HG02571 (cell line): Measurements from ENCODE around the gene AIPL1.
"Not testable (repeated sequence)": the region's sequence is repeated elsewhere in the genome, so short reads cannot be mapped to it uniquely, and the experiment has no call there.

Experiments used
- ATAC-seq: cut with Tn5 transposase; IDR thresholded peaks from one replicate; pipeline ENCODE4 v1.9.1; 2021; ENCODE audit warnings: mild to moderate bottlenecking, moderate library complexity; ENCODE audit not compliant: unreplicated experiment

Gene AIPL1, protein sequence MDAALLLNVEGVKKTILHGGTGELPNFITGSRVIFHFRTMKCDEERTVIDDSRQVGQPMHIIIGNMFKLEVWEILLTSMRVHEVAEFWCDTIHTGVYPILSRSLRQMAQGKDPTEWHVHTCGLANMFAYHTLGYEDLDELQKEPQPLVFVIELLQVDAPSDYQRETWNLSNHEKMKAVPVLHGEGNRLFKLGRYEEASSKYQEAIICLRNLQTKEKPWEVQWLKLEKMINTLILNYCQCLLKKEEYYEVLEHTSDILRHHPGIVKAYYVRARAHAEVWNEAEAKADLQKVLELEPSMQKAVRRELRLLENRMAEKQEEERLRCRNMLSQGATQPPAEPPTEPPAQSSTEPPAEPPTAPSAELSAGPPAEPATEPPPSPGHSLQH

DNA sequence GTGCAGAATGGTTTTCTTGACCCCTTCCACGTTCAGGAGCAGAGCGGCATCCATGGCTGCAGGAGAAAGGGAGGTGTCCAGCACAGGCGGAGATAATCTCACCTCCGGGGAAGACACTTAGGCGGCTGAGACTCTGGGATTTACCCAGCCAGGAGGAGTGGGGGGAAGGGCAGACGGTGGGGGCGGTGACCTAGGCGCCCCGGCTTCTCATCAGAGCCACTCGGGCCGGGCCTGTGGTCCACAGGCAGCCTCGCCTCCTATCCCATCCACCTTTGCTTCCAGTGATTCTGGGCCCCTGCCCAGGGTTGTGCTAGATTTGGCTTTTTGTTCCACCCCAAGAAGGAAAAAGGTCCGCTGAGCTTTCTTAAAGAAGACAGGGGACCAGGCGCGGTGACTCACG is at the start of gene AIPL1:
AIPL1 (minus strand) TSS at position 71 of the 400 bp plus-strand sequence; CDS start at position 54, 17 bp downstream.
- no peak for ATAC-seq

DNA sequence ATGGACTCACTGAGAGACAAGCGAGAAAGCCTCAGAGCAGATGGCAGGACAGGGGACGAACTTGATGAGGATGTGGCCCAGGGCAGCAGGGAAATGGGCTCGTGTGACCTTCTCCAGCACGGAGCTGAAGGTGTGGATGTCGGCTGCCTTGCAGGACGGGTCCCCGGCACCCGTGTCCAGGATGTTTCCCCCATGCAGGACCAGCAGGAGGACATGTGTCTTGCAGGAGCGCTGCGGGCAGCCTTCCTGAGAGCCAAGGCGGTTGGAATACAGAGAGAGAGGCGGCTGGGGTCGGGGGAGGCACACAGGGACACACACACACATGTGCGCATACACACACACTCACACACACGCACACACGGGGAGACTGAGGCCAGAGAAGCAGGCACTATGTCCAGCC is 48.6 kb upstream of the AIPL1 start:
- no peak for ATAC-seq

DNA sequence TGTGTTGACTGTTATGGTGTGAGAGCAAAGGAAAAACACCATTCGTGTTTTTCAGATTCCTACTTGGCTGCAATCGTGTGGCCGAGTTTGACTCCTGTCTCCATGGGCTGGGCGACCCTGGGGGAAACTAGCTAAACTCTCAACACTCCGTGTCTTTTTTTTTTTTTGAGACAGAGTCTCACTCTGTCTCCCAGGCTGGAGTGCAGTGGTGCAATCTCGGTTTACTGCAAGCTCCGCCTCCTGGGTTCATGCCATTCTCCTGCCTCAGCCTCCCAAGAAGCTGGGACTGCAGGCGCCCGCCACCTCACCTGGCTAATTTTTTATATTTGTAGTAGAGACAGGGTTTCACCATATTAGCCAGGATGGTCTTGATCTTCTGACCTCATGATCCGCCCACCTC is 47.9 kb upstream of the AIPL1 start:
- ATAC-seq: not testable (repeated sequence)

DNA sequence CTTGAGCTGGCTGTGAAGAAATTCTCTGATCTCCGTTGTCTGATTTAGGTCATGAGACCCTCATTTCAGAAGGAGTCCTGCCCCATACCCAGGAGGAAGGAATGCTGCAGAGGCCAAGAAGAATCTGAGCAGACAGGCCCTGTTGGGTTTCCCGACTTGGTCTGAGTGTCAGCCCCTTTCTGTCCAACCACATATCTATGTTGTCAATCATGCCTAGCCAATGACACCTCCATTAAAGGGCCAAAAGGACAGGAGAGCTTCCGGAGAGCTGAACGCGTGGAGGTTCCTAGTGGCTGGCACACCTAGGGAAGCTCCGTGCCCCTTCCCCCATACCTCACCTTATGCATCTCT is 47.2 kb upstream of the AIPL1 start:
- no peak for ATAC-seq

DNA sequence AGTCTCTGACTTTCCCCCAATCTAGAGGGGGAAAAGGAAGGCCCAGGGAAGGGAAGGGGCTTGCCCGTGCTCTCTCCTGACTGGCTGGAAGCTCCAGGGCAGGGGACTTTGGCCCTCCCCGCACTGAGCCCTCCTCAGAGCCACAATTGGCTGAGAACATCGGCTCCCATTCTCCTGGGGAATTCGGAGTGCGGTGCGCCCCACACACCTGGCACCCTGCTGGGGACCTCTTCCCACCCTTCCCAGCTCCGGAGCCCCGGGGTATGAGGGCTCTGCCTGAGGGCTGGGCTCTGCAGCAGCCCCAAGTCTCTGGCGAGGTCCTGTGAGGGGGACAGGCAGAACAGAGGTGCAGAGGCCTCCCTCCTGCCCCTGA is 45.4 kb upstream of the AIPL1 start:
- ATAC-seq: no peak

DNA sequence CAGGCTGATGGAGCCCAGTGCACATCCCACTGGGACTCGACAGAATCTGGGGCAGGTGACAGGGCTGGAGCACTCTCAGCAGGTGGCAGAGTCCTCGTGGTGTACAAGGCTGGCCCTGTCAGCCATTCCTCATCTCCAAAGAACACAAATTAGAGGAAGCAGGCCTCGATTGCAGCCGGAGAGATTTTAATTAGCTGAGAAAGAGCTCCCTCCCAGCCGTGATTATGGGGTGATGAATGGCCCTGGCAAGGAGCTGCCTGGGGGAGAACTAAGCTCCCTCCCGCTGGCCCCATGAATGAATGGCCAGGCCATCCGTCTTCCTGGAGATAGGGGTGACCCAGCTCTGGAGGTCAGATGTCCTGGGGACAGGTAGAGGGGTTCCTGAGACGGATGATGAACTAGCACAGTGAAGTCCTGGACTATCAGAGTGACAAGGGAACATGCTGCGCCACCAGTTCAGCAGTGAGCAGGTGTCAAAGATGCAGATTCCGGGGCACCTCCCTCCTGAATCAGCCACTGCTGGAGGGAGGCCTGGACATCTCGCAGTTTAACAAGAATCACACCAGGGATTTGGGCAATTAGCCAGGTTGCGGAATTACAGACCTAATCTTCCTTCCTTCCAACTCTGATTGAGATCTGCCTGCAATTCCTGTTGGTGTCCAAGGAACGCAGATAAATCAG is 44.8 kb upstream of the AIPL1 start:
- ATAC-seq: no peak

DNA sequence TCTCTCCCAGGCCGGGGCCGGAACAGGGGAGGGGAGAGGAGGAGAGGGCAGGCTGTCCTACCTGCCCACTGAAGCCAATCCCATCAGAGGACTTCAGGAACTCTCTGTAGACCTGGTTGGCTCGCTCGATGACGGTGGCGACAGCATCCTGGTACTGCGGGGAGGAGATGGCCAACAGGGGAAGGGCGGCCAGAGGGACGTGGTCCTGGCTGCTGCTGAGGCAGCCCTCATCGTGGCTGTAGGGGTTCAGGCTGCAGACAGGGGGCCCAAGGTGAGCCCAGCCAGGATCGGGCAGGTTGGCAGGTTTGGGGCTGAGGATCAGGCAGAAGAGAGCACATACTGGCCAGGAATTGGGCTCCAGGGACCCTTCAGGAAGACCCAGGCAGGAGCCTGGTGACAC is 43.6 kb upstream of the AIPL1 start:
- no peak for ATAC-seq

DNA sequence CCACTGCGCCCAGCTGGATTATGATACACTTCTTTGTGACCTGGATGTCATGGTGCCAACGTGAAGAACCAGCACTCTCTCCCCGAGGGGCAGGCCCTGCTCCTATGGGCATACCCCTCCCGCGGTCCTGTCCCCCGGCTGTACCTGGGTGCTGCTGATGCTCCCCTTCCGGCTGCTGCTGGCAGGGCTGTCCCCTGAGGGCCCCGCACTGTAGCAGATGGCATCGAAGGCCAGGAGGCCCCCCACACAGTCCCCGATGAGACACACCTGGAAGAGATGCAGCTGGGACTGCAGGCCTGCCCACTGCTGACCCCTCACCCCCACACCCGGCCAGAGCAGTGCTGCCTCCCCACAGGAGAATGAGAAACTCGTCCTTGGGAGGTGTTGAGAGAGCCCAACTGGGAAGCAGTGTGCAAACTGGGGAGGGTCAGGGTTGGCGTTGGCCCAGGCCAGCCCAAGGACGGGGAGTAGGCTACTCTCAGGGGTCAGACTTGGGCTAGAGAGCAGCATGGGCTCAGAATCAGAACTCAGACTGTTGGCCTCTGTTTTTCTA is 43.0 kb upstream of the AIPL1 start:
- ATAC-seq: no peak

DNA sequence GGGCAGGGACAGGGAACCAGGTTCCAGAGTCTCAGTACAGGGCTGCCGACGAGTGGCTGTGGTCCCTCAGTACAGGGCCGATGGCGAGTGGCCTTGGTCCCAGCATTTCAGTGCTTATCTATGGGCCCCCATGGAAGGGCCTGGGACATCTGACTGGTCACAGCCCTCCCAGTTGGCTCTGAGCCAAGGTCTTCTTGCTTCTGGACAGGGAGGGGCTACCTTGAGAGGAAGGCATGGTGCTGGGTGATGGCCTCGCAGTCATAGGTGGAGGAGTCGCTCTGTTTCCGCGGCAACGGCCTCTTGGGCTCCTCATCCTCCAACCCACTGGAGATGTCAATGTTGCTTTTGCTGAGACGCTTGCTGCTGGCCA is 41.9 kb upstream of the AIPL1 start:
- no peak for ATAC-seq

DNA sequence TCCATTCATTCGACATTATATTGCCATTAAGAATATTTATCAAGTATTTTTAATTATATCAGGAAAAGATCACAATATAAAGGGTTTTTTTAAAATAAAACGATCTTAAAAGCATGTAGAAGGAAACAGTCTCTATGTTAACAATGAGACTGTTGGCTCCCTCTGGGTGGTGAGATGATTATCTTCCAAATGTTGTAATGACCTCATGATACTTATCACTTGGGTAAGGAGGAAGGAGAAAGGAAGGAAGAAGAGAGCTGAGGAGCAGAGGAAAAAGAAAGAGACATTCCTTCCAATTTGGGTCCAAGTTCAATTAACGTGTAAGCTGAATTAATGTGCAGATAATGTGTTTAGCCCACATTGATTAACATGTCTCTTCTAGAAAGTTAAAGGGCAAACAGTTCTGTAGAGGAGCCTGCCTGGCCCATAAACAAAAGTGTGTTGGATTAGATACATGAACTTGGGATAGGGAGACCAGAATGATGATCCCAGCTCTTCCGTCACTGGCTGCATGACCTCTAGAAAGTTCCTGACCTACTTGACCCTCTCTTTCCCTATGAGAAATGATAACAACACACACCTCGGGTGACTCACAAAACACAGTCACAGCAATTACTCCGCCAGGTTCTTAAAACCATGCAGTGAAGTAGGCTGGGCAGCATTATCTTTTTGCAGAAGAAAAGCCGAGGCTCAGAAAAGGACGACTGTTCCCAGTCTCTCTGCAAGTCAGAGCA is 41.3 kb upstream of the AIPL1 start:
- ATAC-seq: no peak

DNA sequence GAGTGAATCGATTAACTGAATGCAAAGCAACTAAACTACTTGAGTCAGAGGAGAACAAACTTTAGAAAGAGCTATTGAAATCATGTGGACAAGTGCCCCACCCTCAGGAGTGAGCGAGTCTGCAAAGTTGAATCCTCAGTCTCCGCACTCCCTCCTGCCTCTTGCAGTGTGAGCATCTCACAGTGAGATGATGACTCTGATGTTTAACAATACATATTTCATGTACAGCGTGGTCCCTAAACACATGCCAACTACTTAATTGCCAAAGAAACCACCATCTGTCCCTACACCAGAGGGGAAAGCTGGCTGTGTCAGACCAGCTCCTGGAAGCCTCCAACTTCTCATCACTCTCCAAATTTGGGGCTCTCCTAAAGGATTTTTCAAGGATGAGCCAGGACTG is 40.5 kb upstream of the AIPL1 start:
- no peak for ATAC-seq

DNA sequence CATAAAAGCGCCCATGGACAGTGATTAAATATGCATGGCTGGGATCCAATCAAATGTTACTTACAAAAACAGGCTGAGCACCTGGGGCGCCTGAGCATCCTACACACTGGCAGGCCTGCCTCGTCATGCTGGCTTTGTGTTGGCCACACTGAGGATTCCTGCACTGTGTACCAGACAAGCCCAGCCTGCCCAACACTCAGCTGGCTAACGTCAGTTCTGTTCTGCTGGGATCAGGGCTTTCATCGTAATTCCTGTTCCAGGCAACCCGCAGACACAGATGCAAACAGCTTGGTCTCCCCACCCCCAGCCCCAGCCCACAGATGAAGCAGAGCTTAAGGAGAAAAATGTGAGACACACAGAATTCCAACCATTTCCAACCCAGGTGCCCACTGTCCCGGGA is 40.0 kb upstream of the AIPL1 start:
- ATAC-seq: no peak

DNA sequence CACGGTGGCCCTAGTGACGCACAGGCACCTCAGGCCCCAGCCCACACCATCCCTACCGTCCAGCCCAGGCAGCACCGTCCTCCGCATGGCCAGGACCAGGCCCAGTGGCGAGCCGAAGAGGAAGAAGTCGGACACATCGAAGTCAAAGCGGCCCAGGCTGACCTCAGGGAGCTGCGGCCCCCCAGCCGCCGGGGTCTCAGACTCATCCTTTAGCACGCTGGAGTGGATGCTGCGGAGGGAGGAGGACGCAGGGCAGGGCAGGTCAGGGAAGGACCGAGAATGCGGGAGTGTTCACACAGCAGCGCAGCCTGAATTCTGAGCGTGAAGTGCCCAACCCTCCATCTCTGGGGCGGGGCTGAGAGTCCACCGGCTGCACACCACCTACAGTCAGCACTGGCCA is 39.5 kb upstream of the AIPL1 start:
- no peak for ATAC-seq

DNA sequence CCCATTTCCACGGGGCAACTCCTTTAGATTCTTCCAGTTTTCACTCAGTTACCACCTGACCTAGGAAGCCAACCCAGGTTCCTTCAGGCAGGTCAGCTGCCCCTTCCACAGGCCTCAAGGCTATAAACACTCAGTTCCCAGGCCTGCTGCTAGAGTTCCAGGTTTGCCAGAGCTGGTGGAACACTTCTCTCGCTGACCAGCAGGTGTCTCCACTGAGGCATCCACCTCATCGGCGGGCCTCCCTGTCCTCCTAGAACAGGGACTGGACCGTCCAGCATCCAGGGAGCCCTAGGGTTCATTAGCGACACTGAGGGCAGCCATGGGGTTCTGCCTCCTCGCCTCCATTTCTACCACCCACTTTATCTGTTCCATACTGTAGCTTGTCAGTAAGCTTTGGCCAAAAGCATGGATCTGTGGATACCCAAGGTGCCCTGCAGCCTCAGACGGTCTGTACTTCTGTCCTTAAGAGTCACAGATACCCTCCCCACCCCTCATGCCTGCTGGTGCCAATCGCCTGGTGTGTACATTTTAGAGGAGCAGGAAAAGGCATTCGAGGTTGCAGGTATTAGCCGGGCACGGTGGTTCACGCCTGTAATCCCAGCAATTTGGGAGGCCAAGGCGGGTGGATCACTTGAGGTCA is 38.3 kb upstream of the AIPL1 start:
- ATAC-seq: no peak

DNA sequence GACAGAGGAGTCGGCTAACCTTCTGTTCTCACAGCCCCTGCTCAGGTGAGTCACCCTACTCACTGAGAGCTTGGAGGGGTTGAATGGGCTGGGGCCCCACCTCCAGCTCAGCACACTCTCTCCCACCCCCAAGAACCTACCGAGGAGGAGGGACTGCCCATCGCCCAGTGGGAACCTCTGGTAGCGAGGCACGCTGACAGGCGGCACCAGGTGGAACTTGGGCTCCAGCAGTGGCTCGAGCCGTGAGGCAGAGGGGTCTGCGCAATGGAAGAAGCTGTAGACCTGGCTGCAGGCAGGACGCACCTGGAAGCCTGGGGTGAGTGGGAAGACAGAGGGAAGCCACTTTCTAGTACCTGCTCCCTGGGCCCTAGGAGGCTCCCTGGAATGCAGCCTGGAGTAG is 37.6 kb upstream of the AIPL1 start:
- no peak for ATAC-seq

DNA sequence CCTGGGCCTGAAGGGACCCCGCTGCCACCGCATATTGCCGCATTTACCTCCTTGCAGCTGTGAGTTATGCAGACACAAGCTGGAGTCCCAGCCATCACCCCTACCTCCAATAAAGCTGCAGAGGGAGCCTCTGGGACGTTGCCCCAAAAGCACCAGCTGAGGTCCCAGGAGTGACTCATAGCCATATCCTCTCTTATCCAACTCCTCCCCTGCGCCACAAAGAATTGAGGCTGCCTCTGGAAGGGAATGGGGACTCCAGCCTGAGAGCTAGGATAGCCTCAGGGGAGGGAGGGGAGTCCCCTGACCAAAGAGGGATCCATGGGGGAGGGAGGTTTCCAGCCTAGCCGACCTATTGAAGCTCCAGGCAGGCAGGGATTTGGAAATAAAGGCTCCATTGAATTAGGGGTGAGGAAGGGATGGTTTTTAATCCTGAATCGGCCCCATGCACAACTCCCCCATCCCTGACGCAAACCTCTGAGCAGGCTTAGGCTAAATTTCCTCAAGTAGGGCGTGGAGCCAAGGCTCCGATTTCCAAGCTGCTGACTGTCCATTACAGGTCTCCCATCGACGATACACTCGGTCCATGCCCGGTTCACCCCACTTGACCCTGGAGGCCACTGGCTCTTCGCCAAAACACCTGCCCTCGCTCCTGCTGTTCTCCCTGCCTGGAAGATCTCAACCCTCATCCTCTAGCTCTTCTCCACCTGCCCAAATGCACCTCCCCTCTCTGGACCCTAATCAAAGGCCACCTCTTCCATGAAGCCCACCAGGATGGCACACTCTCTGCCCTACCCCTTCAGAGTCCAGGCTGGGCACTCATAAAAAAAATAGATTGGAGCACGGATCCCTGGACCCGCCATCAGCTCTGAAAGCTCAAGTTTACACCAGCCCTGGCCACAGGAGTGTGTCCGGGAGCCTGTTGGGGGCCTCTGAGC is 36.9 kb upstream of the AIPL1 start:
- ATAC-seq: no peak

DNA sequence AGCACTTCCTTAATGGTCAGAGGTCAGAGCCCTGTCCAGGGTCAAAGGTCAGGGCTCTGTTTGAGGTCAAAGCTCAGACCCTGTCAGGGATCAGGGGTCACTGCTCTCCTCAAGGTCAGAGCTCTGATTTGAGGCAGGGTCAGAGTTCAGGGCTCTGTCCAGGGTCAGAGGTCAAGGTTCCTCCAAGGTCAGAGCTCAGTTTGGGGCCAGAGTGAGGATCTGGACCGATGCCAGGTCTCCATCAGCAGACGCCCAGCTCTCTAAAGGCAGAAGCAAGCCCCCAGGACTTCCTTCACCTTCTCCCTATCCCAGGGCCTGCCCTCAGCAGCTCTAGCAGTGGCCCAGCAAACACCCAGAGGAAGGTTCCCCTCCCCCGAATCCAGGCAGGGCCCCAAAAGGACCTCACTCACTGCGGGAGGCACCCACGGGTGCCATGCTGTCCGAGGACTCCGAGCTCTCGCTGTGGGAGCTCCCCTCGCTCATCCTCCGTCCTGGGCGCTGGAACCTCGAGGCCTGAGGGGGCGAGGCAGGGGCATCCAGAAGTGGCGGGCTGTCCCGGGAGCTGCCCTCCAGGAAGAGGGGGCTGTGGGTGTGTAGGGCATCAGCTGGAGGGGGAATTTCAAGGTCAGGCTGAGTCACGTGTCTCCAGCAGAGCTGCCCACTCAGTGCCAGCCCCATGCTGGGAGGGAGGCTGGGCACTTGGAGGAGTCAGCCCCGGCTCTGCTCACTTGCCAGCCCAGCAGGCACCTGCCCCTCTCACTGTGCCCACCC is 36.0 kb upstream of the AIPL1 start:
- no peak for ATAC-seq

DNA sequence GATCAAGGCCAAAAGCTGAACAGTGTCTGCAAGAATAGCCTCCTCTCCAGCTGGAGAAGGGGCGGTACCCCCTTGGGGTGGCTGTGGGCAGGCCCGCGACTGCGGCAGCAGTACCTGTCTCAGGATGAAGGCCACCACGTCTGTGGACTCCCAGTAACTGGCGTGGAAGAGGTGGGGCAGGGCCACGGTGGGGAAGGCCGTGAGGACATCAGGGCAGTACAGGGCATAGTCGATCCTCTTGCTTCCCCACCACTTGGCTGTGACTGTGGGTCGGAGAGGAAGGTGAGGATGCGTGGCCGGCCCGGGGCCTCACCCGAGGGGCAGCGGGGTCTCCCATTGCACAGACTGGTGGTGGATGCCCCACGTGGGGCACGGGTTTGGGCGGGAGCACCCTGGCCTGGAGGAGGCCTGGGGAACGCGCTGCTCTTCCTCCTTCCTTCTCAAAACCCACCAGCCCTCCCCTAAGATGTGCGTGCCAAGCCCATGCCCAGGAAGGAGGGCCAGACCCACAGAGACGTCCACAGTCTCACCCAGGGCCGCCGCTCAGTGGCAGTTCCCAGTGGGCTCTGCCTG is 35.3 kb upstream of the AIPL1 start:
- no peak for ATAC-seq
